ENCODE measurements around the gene MAP4K2.
"Not testable (repeated sequence)": the region's sequence is repeated elsewhere in the genome, so short reads cannot be mapped to it uniquely, and the experiment has no call there.

The MAP4K2 gene

GRCh38 chr11:64838600-64839334 lies 35.8 kb upstream of the MAP4K2 start:
- no peak for DNase-seq

GRCh38 chr11:64837887-64838351 lies 34.9 kb upstream of the MAP4K2 start:
- DNase-seq, result no peak

- DNase-seq, result no peak
These were observed 33.5 kb upstream of the MAP4K2 start for GRCh38 chr11:64836448-64837072.

GRCh38 chr11:64835616-64836447 lies 32.8 kb upstream of the MAP4K2 start:
- DNase-seq, result no peak

- DNase-seq, result no peak
These were observed 32.0 kb upstream of the MAP4K2 start for GRCh38 chr11:64834723-64835615.

- no peak for DNase-seq
These were observed 31.2 kb upstream of the MAP4K2 start for GRCh38 chr11:64834031-64834722.

GRCh38 chr11:64833509-64833908 lies 30.5 kb upstream of the MAP4K2 start:
- DNase-seq, result no peak

- no peak for DNase-seq
These were observed 30.1 kb upstream of the MAP4K2 start for GRCh38 chr11:64833198-64833502.

- DNase-seq, result no peak
These were observed 29.6 kb upstream of the MAP4K2 start for GRCh38 chr11:64832467-64833197.

GRCh38 chr11:64831411-64831891 lies 28.4 kb upstream of the MAP4K2 start:
- DNase-seq, result no peak

GRCh38 chr11:64829536-64830251 lies 26.7 kb upstream of the MAP4K2 start:
- no peak for DNase-seq

GRCh38 chr11:64827451-64827839 lies 24.4 kb upstream of the MAP4K2 start:
- no peak for DNase-seq

- DNase-seq, result no peak
These were observed 23.8 kb upstream of the MAP4K2 start for GRCh38 chr11:64826578-64827450.

- DNase-seq, result no peak
These were observed 23.0 kb upstream of the MAP4K2 start for GRCh38 chr11:64826062-64826461.

- DNase-seq, result no peak
These were observed 20.6 kb upstream of the MAP4K2 start for GRCh38 chr11:64823568-64824119.

- no peak for DNase-seq
These were observed 14.5 kb upstream of the MAP4K2 start for GRCh38 chr11:64817476-64817875.

GRCh38 chr11:64815433-64815832 lies 12.4 kb upstream of the MAP4K2 start:
- not testable (repeated sequence) for DNase-seq

- no peak for DNase-seq
These were observed 11.7 kb upstream of the MAP4K2 start for GRCh38 chr11:64814712-64815187.

- DNase-seq, result no peak
These were observed 10.8 kb upstream of the MAP4K2 start for GRCh38 chr11:64813826-64814225.

Data from right forelimb (tissue), 1 donor.